K562 (cell line): ENCODE results near the gene OCIAD2. TPM values are rescaled to one million over a fixed set of nuclear protein-coding genes. Genes with fewer than 3 reads are reported as not detected.

ENCODE experiments used
- ATAC-seq: fragments of 200-7000 bp; cut with Tn5 transposase; 3 replicates; pipeline ENCODE4 v1.9.1; 2020; ENCODE audit warnings: moderate library complexity
- BruUV-seq: library from RNA; stranded (reverse); fragments of 400-500 nt; replicated peaks from 2 replicates; lab custom pipeline; 2021; lab: Mats Ljungman, UMichigan
- CTCF ChIA-PET: fragments of 300-600 bp; formaldehyde crosslinking; extraction: SDS; loops from one replicate; lab custom pipeline; 2021; ENCODE audit warnings: low intra/inter-chr PET ratio; lab: Yijun Ruan, JAX
- POLR2A ChIA-PET: fragments of 300-600, 350-650 bp; sonication (Branson Sonifier 250); formaldehyde crosslinking; extraction: SDS; loops from one replicate; lab custom pipeline; 2021; ENCODE audit warnings: antibody characterized with exemption, inconsistent platforms; lab: Yijun Ruan, JAX
- DNase-seq, 4 experiments: peaks; one replicate each; pipeline versions ENCODE4 v3.0.0 to v3.0.0-alpha.2; 2011 to 2018; ENCODE audit warnings: low spot score in 3 of 4, mixed read lengths in 3 of 4; ENCODE audit errors: extremely low read depth in 1 of 4
- FAIRE-seq: peaks from 2 replicates; lab custom pipeline; 2011; peaks lifted over from hg19 to GRCh38; lab: Jason Lieb, UNC
- H2AFZ ChIP-seq: 2 replicates; pipeline ENCODE4 v1.6.0; 2011; ENCODE audit warnings: low read depth, low read length, control low read depth, inconsistent platforms
- H3K27ac ChIP-seq: fragments of 200-600 bp; 3 replicates; pipeline ENCODE4 v1.8.0; 2011; ENCODE audit warnings: low read depth, mild to moderate bottlenecking, control low read depth, inconsistent platforms, low read length, moderate library complexity, mixed read lengths; ENCODE audit errors: extremely low read depth
- H3K27me3 ChIP-seq, 2 experiments: fragments of 300-600 bp in 1 of 2; 2 replicates in 1 of 2; 3 replicates in 1 of 2; pipeline versions ENCODE4 v1.6.0 to v1.8.0; 2011; ENCODE audit warnings: inconsistent platforms in 2 of 2, low read length in 2 of 2, mild to moderate bottlenecking in 1 of 2, mixed read lengths in 1 of 2, moderate library complexity in 1 of 2; ENCODE audit not compliant: control insufficient read depth in 2 of 2, insufficient read depth in 2 of 2
- H3K36me3 ChIP-seq: fragments of 300-600 bp; 3 replicates; pipeline ENCODE4 v1.8.0; 2011; ENCODE audit warnings: mild to moderate bottlenecking, low read length, inconsistent platforms; ENCODE audit not compliant: control insufficient read depth, insufficient read depth
- H3K4me1 ChIP-seq, 2 experiments: fragments of 200-600 bp in 1 of 2; replicated peaks in 1 of 2; 2 replicates in 1 of 2; 3 replicates in 1 of 2; pipeline versions ENCODE4 v1.5.1 to v1.8.0; 2011; ENCODE audit warnings: inconsistent platforms in 2 of 2, low read length in 2 of 2, mild to moderate bottlenecking in 1 of 2, mixed read lengths in 1 of 2, moderate library complexity in 1 of 2; ENCODE audit not compliant: control insufficient read depth in 2 of 2, insufficient read depth in 2 of 2
- H3K4me2 ChIP-seq: 2 replicates; pipeline ENCODE4 v1.6.1; 2011; ENCODE audit warnings: low read length, control low read depth, inconsistent platforms, mixed read lengths; ENCODE audit not compliant: insufficient read depth
- H3K4me3 ChIP-seq: fragments of 200-600 bp; sonication (generic), shearing (Covaris generic); 2 replicates; pipeline ENCODE4 v1.5.1; 2016; ENCODE audit warnings: control low read depth, inconsistent platforms
- H3K79me2 ChIP-seq: fragments of 200-600 bp; 3 replicates; pipeline ENCODE4 v1.8.0; 2011; ENCODE audit warnings: low read length, inconsistent platforms; ENCODE audit not compliant: control insufficient read depth, insufficient read depth
- H3K9ac ChIP-seq, 2 experiments: 2 replicates each; pipeline versions ENCODE4 v1.6.0 to v1.6.1; 2011; ENCODE audit warnings: low read depth in 2 of 2, low read length in 2 of 2, control low read depth in 1 of 2, inconsistent platforms in 1 of 2, mild to moderate bottlenecking in 1 of 2, mixed read lengths in 1 of 2; ENCODE audit not compliant: insufficient read depth in 1 of 2
- H3K9me1 ChIP-seq: one replicate; pipeline ENCODE4 v1.6.0; 2011; ENCODE audit warnings: inconsistent platforms, mild to moderate bottlenecking, low read length, moderate library complexity; ENCODE audit not compliant: control insufficient read depth, insufficient read depth
- H3K9me3 ChIP-seq: replicated peaks from 2 replicates; pipeline ENCODE4 v1.5.1; 2011; ENCODE audit warnings: low read depth, low read length, inconsistent platforms; ENCODE audit not compliant: control insufficient read depth, insufficient read depth
- H4K20me1 ChIP-seq: replicated peaks from 2 replicates; pipeline ENCODE4 v1.6.1; 2011; ENCODE audit warnings: low read length, inconsistent platforms, mixed read lengths; ENCODE audit not compliant: control insufficient read depth, insufficient read depth
- CBFA2T3 ChIP-seq: fragments of 450-650 bp; IDR thresholded peaks from 2 replicates; pipeline ENCODE4 v1.6.1; 2017
- CTBP1 ChIP-seq: fragments of 450-650 bp; IDR thresholded peaks from 2 replicates; pipeline ENCODE4 v1.6.1; 2016; ENCODE audit warnings: borderline replicate concordance
- FIP1L1 ChIP-seq: fragments of 200-400 bp; formaldehyde crosslinking; IDR thresholded peaks from 2 replicates; pipeline ENCODE4 v1.6.1; 2018; ENCODE audit warnings: mild to moderate bottlenecking, low read depth, low read length; ENCODE audit not compliant: poor library complexity, severe bottlenecking
- GATA2 ChIP-seq: sonication (generic); formaldehyde crosslinking; IDR thresholded peaks from 2 replicates; pipeline ENCODE4 v1.4.0; 2020; ENCODE audit warnings: mild to moderate bottlenecking, missing genetic modification reagents
- HDAC1 ChIP-seq, 2 experiments: fragments of 450-650 bp; IDR thresholded peaks; 2 replicates each; pipeline ENCODE4 v1.6.1; 2016 to 2017; ENCODE audit warnings: inconsistent platforms in 1 of 2, mild to moderate bottlenecking in 1 of 2, moderate library complexity in 1 of 2
- HDAC2 ChIP-seq: fragments of 450-650 bp; IDR thresholded peaks from 2 replicates; pipeline ENCODE4 v1.6.1; 2016; ENCODE audit warnings: mild to moderate bottlenecking
- JUND ChIP-seq, 2 experiments: IDR thresholded peaks; 2 replicates in 1 of 2; 3 replicates in 1 of 2; pipeline ENCODE4 v1.6.1; 2011; ENCODE audit warnings: borderline replicate concordance in 2 of 2, low read depth in 2 of 2, low read length in 2 of 2, improper control_type of control experiment in 1 of 2, missing biosample characterization in 1 of 2, missing genetic modification characterization in 1 of 2, missing genetic modification reagents in 1 of 2
- KDM1A ChIP-seq, 2 experiments: fragments of 450-650 bp; IDR thresholded peaks; 2 replicates each; pipeline ENCODE4 v1.6.1; 2016; ENCODE audit warnings: mild to moderate bottlenecking in 2 of 2
- KLF16 ChIP-seq: IDR thresholded peaks from 2 replicates; pipeline ENCODE4 v1.6.1; 2016; ENCODE audit warnings: antibody characterized with exemption
- NRF1 ChIP-seq, 2 experiments: fragments of 450-650 bp; IDR thresholded peaks in 1 of 2; conservative IDR thresholded peaks in 1 of 2; 2 replicates each; pipeline ENCODE4 v1.6.1; 2014; ENCODE audit warnings: mild to moderate bottlenecking in 2 of 2
- RCOR1 ChIP-seq, 2 experiments: IDR thresholded peaks; 2 replicates each; pipeline ENCODE4 v1.6.1; 2012; ENCODE audit warnings: low read depth in 2 of 2, low read length in 2 of 2, borderline replicate concordance in 1 of 2, improper control_type of control experiment in 1 of 2
- SMAD2 ChIP-seq: fragments of 150-350 bp; IDR thresholded peaks from 2 replicates; pipeline ENCODE4 v1.6.1; 2014; ENCODE audit warnings: low read depth, mild to moderate bottlenecking, low read length
- ZNF3 ChIP-seq: fragments of 250-450 bp; sonication (Bioruptor Pico); IDR thresholded peaks from 2 replicates; pipeline ENCODE4 v1.5.0; 2021; ENCODE audit warnings: mild to moderate bottlenecking, moderate library complexity
- WGBS: fragments of 100-300 bp; shearing (Covaris generic); methylation state at CpG from one replicate; pipeline ENCODE4 v1.1.6; 2016; ENCODE audit warnings: low coverage, mixed read lengths; ENCODE audit not compliant: insufficient coverage; ENCODE audit errors: missing lambda C conversion rate; 5-methylcytosine and 5-hydroxymethylcytosine counted together
- in situ Hi-C: fragments of 300-500 bp; cut with MboI; formaldehyde crosslinking; loops from 4 replicates; pipeline ENCODE4 v1.15.0; 2018; ENCODE audit warnings: inconsistent platforms, mixed read lengths
- intact Hi-C: fragments of 100-400 bp; cut with micrococcal nuclease; formaldehyde crosslinking; loops from 2 replicates; pipeline ENCODE4 v1.14.2; 2022
- polyA plus RNA-seq, 8 experiments: library from polyadenylated mRNA; depleted of rRNA in 4 of 8; stranded (reverse) in 5 of 8; unstranded in 3 of 8; fragments of >200 nt; fragmentation: Nextera tagmentation in 2 of 8; fragmentation: Illumina TruSeq in 1 of 8; extraction: Ambion mirVana in 2 of 8; extraction: Trizol in 1 of 8; gene quantifications; 2 replicates each; pipeline versions ENCODE4 v1.2.1 to v1.2.3, GENCODE V29; 2011 to 2014; ENCODE audit warnings: inconsistent platforms in 1 of 8, missing spikeins in 1 of 8
- total RNA-seq, 7 experiments: library from RNA; depleted of rRNA in 6 of 7; stranded (reverse); fragments of >200 nt in 6 of 7; fragmentation: Illumina TruSeq in 2 of 7; extraction: Trizol in 2 of 7; gene quantifications; 2 replicates each; pipeline versions ENCODE4 v1.2.1 to v1.2.3, GENCODE V29; 2011 to 2021; ENCODE audit warnings: low replicate concordance in 1 of 7

Gene OCIAD2
- total and polyA plus RNA-seq, 9 of the 15 experiments (the other 6 are each of a cell fraction or from before 2014, with no cell fraction given), result 0.11 to 0.98 TPM; not detected in 7

DNA sequence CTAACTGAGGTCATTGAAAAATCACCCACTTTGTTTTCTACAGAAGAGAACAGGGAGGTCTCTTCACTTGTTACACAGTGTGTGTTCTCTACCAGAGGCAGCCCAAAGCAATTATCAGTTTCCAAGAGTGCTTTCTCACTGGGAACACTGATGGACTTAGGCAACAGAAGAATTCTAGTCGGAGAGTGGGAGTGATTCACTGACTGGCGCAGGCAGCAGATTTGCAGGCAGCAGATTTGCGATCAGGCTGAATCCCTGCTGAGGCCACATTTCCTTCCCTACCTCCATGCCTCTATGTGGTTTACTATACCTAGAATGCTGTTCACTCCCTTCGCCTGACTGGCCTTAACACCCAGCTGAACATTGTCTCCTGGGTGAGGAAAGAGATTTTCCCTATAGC is 6.6 kb downstream of the OCIAD2 start:
- CTCF ChIA-PET, result no interaction called here
- peak; percentile 61 to 96 for TF ChIP-seq RCOR1 (IDR thresholded peaks at IDR 0.05; ENCODE audit: borderline replicate concordance in 1 of 2, low read depth in 2 of 2, low read length in 2 of 2)
- no peak for TF ChIP-seq FIP1L1
- 0 out of 2 replicates have a peak, but pooled peaks have one; percentile 32 for TF ChIP-seq CTBP1
- TF ChIP-seq SMAD2, result no peak
- peak in 1 of 2 experiments; percentile 55; a peak in 2 of 4 replicates for TF ChIP-seq HDAC1 (IDR thresholded peaks at IDR 0.05)
- no peak for TF ChIP-seq ZNF3 (CRISPR knock-in tag)
- 0 out of 2 replicates have a peak, but pooled peaks have one; percentile 18 for TF ChIP-seq HDAC2
- peak; percentile 47 for TF ChIP-seq CBFA2T3
- peak; percentile 39 to 63; a peak in 3 of 4 replicates for TF ChIP-seq NRF1 (conservative IDR thresholded peaks at IDR 0.05 in 1 of 2, IDR thresholded peaks at IDR 0.05 in 1 of 2)
- TF ChIP-seq JUND (IDR thresholded peaks at IDR 0.05; ENCODE audit: borderline replicate concordance, low read depth, low read length), result no peak
- peak; percentile 26; the same call in 1 of the 3 replicates for TF ChIP-seq JUND (tag; IDR thresholded peaks at IDR 0.05; ENCODE audit: borderline replicate concordance, low read depth, low read length)
- TF ChIP-seq KLF16, result 0 out of 2 replicates have a peak, but pooled peaks have one; percentile 26
- TF ChIP-seq KDM1A (IDR thresholded peaks at IDR 0.05), result peak; percentile 90 to 91
- TF ChIP-seq GATA2 (CRISPR knock-in tag), result peak; percentile 29; the same call in 1 of the 2 replicates
- Histone ChIP-seq H3K27ac (peak overlapping the region; percentile 65; the same call in 1 of the 3 replicates), H3K4me2 (peak overlapping the region; percentile 67), H3K9me1 (no peaks in the 10 kb centered on the region), H3K4me3 (no peak overlapping the region), H3K36me3 (no peaks in the 10 kb centered on the region), H4K20me1 (no peaks in the 10 kb centered on the region), H3K9ac (peak overlapping the region in 1 of 2 experiments; percentile 21; a peak in 1 of 4 replicates), H2AFZ (peak overlapping the region; percentile 91), H3K4me1 (peaks cover 0 to 17% of the 10 kb centered on the region in 2 experiments; a peak in 3 of 5 replicates), H3K79me2 (no peaks in the 10 kb centered on the region), H3K27me3 (no peaks in the 10 kb centered on the region), H3K9me3 (no peaks in the 10 kb centered on the region)
- ATAC-seq (peak; percentile 72), DNase-seq (peak in 2 of 4 experiments; percentile 30 to 67), FAIRE-seq (peak; percentile 78)
- intact Hi-C loops (loop anchor here (5.0 kb wide), 2 partner anchors 68 to 118 kb away; partner anchors contain the start of genes FRYL and OCIAD1), in situ Hi-C loops (no loop called here)
- 6% methylated on average over 4 of the region's 4 CpGs for WGBS
- no TSS peak for BruUV-seq
- POLR2A ChIA-PET, result no interaction called here
